ENCODE data around the gene ISCA2. TPM values are rescaled to one million over a fixed set of nuclear protein-coding genes. Genes with fewer than 3 reads are reported as not detected.

Gene ISCA2
- polyA plus RNA-seq, 3 donors = 41.3 to 46.8 (median 42.9) TPM

Other genes with a start within 250 kb of the ISCA2 start
- 10 to 100 TPM; 90.9 to 95.9 (median 92.5) TPM for gene ABCD4, start 190.8 kb upstream of the ISCA2 start, polyA plus RNA-seq (ENCODE audit: insufficient read length in 3 of 3)
- gene VRTN, start 145.3 kb upstream of the ISCA2 start, polyA plus RNA-seq (ENCODE audit: insufficient read length in 3 of 3) = not detected
- under 1 TPM; 0.18 to 0.28 (median 0.24) TPM for gene SYNDIG1L, start 67.6 kb upstream of the ISCA2 start, polyA plus RNA-seq (ENCODE audit: insufficient read length in 3 of 3)
- gene NPC2, start 460 bp upstream of the ISCA2 start, polyA plus RNA-seq (ENCODE audit: insufficient read length in 3 of 3) = 100 to 1,000 TPM; 333 to 385 (median 336) TPM
- gene LTBP2, start 118.5 kb downstream of the ISCA2 start, polyA plus RNA-seq (ENCODE audit: insufficient read length in 3 of 3) = 1 to 10 TPM; 2.0 to 2.7 (median 2.4) TPM
- gene AREL1, start 219.3 kb downstream of the ISCA2 start, polyA plus RNA-seq (ENCODE audit: insufficient read length in 3 of 3) = 10 to 100 TPM; 33.7 to 40.4 (median 38.5) TPM
- 10 to 100 TPM; 69.0 to 71.8 (median 70.4) TPM for gene FCF1, start 219.4 kb downstream of the ISCA2 start, polyA plus RNA-seq (ENCODE audit: insufficient read length in 3 of 3)